ENCODE measurements around the gene RFTN1.

DNA sequence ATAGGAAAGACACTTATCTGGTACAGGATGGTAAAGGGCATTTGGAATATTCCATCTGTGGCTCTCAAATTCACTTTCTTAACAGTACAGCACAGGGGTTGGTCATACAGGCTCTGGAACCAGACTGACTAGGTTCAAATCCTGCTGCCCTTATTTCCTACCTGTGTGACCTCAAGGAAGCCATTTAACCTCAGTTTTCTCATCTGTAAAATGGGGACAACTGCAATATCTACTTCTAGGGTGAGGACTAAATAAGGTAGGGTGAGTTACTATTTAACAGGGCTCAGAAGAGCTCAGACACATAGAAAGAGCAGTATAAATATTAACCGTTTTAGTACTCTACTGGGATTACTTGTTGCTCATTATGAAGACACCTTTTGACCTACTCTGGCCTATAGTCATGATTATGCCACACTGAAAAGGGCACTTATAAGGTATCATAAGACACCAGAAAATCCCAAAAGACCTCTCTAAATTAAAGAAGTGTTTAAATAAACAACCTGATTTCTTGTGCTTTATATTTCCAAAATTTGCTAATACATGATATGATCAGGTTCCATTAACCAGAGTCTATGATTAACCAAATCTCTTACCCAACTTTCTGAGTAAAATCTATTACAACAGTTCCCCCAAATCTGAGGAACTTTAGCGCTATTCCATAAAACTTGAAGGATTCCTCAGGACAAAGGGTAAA, 6.5 kb downstream of the RFTN1 start:
- TF ChIP-seq, protein P1, sequence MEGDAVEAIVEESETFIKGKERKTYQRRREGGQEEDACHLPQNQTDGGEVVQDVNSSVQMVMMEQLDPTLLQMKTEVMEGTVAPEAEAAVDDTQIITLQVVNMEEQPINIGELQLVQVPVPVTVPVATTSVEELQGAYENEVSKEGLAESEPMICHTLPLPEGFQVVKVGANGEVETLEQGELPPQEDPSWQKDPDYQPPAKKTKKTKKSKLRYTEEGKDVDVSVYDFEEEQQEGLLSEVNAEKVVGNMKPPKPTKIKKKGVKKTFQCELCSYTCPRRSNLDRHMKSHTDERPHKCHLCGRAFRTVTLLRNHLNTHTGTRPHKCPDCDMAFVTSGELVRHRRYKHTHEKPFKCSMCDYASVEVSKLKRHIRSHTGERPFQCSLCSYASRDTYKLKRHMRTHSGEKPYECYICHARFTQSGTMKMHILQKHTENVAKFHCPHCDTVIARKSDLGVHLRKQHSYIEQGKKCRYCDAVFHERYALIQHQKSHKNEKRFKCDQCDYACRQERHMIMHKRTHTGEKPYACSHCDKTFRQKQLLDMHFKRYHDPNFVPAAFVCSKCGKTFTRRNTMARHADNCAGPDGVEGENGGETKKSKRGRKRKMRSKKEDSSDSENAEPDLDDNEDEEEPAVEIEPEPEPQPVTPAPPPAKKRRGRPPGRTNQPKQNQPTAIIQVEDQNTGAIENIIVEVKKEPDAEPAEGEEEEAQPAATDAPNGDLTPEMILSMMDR (IDR thresholded peaks at IDR 0.05): no peak
- TF ChIP-seq POLR2A (IDR thresholded peaks at IDR 0.05) (no peak), EP300 (IDR thresholded peaks at IDR 0.05) (no peak)

All from tibial nerve (tissue), 4 donors.